ENCODE data around the gene CEACAM7.
"Not testable (repeated sequence)": the region's sequence is repeated elsewhere in the genome, so short reads cannot be mapped to it uniquely, and the experiment has no call there.

CEACAM7 gene

DNA sequence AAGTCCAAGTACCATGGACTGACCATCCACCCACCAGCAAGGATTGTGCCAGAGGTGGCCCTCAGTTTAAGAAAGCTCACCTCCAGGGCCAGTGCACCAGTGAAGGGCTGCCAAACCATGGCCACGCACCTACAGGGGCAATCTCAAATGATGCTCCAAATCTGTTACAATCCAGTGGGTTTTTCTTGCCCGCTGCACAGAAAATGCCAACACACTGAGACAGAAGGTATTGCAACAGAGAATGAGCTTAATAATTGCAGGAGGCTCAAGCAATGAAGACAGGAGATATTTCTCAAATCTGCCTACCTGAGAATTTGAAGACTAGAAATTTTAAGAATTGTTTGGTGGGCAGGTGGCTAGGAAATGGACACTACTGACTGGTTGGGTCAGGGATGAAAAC is 22.0 kb downstream of the CEACAM7 start:
- H3K27me3 ChIP-seq (ENCODE audit: insufficient read depth, poor library complexity, severe bottlenecking): peaks cover 7% of the 10 kb centered on the region
- TF ChIP-seq GABPA (IDR thresholded peaks at IDR 0.05; ENCODE audit: low read depth) (no peak), SPI1 (IDR thresholded peaks at IDR 0.05; ENCODE audit: borderline replicate concordance, low read depth) (no peak), POLR2AphosphoS5 (IDR thresholded peaks at IDR 0.05; ENCODE audit: low read depth) (no peak)
- TF ChIP-seq, protein P1, sequence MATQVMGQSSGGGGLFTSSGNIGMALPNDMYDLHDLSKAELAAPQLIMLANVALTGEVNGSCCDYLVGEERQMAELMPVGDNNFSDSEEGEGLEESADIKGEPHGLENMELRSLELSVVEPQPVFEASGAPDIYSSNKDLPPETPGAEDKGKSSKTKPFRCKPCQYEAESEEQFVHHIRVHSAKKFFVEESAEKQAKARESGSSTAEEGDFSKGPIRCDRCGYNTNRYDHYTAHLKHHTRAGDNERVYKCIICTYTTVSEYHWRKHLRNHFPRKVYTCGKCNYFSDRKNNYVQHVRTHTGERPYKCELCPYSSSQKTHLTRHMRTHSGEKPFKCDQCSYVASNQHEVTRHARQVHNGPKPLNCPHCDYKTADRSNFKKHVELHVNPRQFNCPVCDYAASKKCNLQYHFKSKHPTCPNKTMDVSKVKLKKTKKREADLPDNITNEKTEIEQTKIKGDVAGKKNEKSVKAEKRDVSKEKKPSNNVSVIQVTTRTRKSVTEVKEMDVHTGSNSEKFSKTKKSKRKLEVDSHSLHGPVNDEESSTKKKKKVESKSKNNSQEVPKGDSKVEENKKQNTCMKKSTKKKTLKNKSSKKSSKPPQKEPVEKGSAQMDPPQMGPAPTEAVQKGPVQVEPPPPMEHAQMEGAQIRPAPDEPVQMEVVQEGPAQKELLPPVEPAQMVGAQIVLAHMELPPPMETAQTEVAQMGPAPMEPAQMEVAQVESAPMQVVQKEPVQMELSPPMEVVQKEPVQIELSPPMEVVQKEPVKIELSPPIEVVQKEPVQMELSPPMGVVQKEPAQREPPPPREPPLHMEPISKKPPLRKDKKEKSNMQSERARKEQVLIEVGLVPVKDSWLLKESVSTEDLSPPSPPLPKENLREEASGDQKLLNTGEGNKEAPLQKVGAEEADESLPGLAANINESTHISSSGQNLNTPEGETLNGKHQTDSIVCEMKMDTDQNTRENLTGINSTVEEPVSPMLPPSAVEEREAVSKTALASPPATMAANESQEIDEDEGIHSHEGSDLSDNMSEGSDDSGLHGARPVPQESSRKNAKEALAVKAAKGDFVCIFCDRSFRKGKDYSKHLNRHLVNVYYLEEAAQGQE (IDR thresholded peaks at IDR 0.05; ENCODE audit: insufficient replicate concordance, low read depth): no peak
- TF ChIP-seq, protein P2, sequence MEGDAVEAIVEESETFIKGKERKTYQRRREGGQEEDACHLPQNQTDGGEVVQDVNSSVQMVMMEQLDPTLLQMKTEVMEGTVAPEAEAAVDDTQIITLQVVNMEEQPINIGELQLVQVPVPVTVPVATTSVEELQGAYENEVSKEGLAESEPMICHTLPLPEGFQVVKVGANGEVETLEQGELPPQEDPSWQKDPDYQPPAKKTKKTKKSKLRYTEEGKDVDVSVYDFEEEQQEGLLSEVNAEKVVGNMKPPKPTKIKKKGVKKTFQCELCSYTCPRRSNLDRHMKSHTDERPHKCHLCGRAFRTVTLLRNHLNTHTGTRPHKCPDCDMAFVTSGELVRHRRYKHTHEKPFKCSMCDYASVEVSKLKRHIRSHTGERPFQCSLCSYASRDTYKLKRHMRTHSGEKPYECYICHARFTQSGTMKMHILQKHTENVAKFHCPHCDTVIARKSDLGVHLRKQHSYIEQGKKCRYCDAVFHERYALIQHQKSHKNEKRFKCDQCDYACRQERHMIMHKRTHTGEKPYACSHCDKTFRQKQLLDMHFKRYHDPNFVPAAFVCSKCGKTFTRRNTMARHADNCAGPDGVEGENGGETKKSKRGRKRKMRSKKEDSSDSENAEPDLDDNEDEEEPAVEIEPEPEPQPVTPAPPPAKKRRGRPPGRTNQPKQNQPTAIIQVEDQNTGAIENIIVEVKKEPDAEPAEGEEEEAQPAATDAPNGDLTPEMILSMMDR (IDR thresholded peaks at IDR 0.05; ENCODE audit: insufficient read depth, low read length): no peak
- H3K4me3 ChIP-seq (replicated peaks; ENCODE audit: insufficient read depth, low read length): no peak overlapping the region
- DNase-seq (ENCODE audit: low read depth in 1 of 2, low spot score in 1 of 2): no peak
- no peak overlapping the region for H3K27ac ChIP-seq (replicated peaks)

GRCh38 chr19:41657157-41657556 is 30.9 kb downstream of the CEACAM7 start:
- H3K27ac ChIP-seq (replicated peaks): no peak overlapping the region
- H3K4me3 ChIP-seq (replicated peaks; ENCODE audit: insufficient read depth, low read length): no peak overlapping the region
- no peak for DNase-seq (ENCODE audit: low read depth in 1 of 2, low spot score in 1 of 2)
- TF ChIP-seq POLR2AphosphoS5 (IDR thresholded peaks at IDR 0.05; ENCODE audit: low read depth) (no peak), GABPA (IDR thresholded peaks at IDR 0.05; ENCODE audit: low read depth) (no peak), SPI1 (IDR thresholded peaks at IDR 0.05; ENCODE audit: borderline replicate concordance, low read depth) (no peak)
- TF ChIP-seq, protein P1 (IDR thresholded peaks at IDR 0.05; ENCODE audit: insufficient replicate concordance, low read depth): no peak
- TF ChIP-seq, protein P2 (IDR thresholded peaks at IDR 0.05; ENCODE audit: insufficient read depth, low read length): no peak
- peaks cover 27% of the 10 kb centered on the region for H3K27me3 ChIP-seq (ENCODE audit: insufficient read depth, poor library complexity, severe bottlenecking)

DNA sequence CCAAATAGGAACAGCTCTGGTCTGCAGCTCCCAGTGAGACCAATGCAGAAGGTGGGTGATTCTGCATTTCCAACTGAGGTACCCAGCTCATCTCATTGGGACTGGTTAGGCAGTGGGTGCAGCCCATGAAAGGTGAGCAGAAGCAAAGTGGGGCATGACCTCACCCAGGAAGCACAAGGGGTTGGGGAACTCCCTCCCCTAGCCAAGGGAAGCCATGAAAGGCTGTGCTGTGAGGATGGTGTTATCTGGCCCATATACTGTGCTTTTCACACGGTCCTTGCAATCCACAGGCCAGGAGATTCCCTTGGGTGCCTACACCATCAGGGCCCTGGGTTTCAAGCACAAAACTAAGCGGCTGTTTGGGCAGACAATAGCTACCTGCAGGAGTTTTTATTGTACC is 31.3 kb downstream of the CEACAM7 start:
- H3K4me3 ChIP-seq (replicated peaks; ENCODE audit: insufficient read depth, low read length); DNase-seq (ENCODE audit: low read depth in 1 of 2, low spot score in 1 of 2); H3K27ac ChIP-seq (replicated peaks): not testable (repeated sequence)
- peaks cover 27% of the 10 kb centered on the region for H3K27me3 ChIP-seq (ENCODE audit: insufficient read depth, poor library complexity, severe bottlenecking)

GRCh38 chr19:41652250-41652649 is 35.8 kb downstream of the CEACAM7 start:
- H3K27ac ChIP-seq (replicated peaks): no peak overlapping the region
- TF ChIP-seq GABPA (IDR thresholded peaks at IDR 0.05; ENCODE audit: low read depth): no peak
- TF ChIP-seq SPI1 (IDR thresholded peaks at IDR 0.05; ENCODE audit: borderline replicate concordance, low read depth): no peak
- TF ChIP-seq, protein P2 (IDR thresholded peaks at IDR 0.05; ENCODE audit: insufficient read depth, low read length): no peak
- H3K27me3 ChIP-seq (ENCODE audit: insufficient read depth, poor library complexity, severe bottlenecking): peaks cover 12% of the 10 kb centered on the region
- H3K4me3 ChIP-seq (replicated peaks; ENCODE audit: insufficient read depth, low read length): no peak overlapping the region
- DNase-seq (ENCODE audit: low read depth in 1 of 2, low spot score in 1 of 2): no peak

All from HL-60 (cell line).